Esophagus muscularis mucosa (tissue), 4 donors: ENCODE data around the gene SCLT1. TPM values are rescaled to one million over a fixed set of nuclear protein-coding genes. Genes with fewer than 3 reads are reported as not detected.

Experiments used
- DNase-seq: peaks from one replicate; pipeline ENCODE4 v3.0.0-alpha.2; 2017; ENCODE audit errors: extremely low spot score
- H3K27ac ChIP-seq, 4 donors: fragments of 200-600 bp; sonication (generic); replicated peaks in 1 of 4; 1 replicate in 3 of 4; 2 replicates in 1 of 4; pipeline ENCODE4 v1.5.1; 2016 to 2019; ENCODE audit warnings: mild to moderate bottlenecking in 1 of 4
- H3K27me3 ChIP-seq, 4 donors: fragments of 200-600 bp; sonication (generic); one replicate each; pipeline versions ENCODE4 v1.5.1 to v1.6.0; 2016 to 2019
- H3K36me3 ChIP-seq, 4 donors: fragments of 200-600 bp; sonication (generic); one replicate each; pipeline ENCODE4 v1.5.1; 2016 to 2019
- H3K4me1 ChIP-seq, 4 donors: fragments of 200-600 bp; sonication (generic); one replicate each; pipeline ENCODE4 v1.5.1; 2016 to 2019
- H3K4me3 ChIP-seq, 4 donors: fragments of 200-600 bp; sonication (generic); 1 replicate in 2 of 4; 2 replicates in 2 of 4; pipeline ENCODE4 v1.5.1; 2016 to 2019; ENCODE audit warnings: mild to moderate bottlenecking in 4 of 4, moderate library complexity in 1 of 4
- H3K9me3 ChIP-seq, 4 donors: fragments of 200-600 bp; sonication (generic); 1 replicate in 3 of 4; 2 replicates in 1 of 4; pipeline ENCODE4 v1.5.1; 2016 to 2019
- EP300 ChIP-seq: sonication (generic); formaldehyde crosslinking; IDR thresholded peaks from one replicate; pipeline ENCODE4 v1.6.1; 2017; ENCODE audit warnings: antibody characterized with exemption
- POLR2A ChIP-seq: fragments of 450-650 bp; IDR thresholded peaks from one replicate; pipeline ENCODE4 v1.6.1; 2017; ENCODE audit warnings: antibody characterized with exemption, moderate library complexity, mild to moderate bottlenecking, low read depth
- POLR2AphosphoS5 ChIP-seq, 2 donors: sonication (generic); formaldehyde crosslinking; IDR thresholded peaks; one replicate each; pipeline ENCODE4 v1.6.1; 2017; ENCODE audit warnings: antibody characterized with exemption in 2 of 2
- WGBS: methylation state at CpG from one replicate; pipeline ENCODE4 v1.1.5; 2018; 5-methylcytosine and 5-hydroxymethylcytosine counted together
- intact Hi-C: fragments of 100-400 bp; cut with DNase I; formaldehyde crosslinking; loops from one replicate; pipeline ENCODE4 v1.15.1; 2023
- total RNA-seq, 4 donors: library from RNA; depleted of rRNA; stranded (reverse); fragments of >200 nt; gene quantifications; one replicate each; pipeline versions ENCODE4 v1.1.0 to v1.2.1, GENCODE V29; 2016
- TF ChIP-seq, protein P1 (sequence below), 3 experiments: fragments of 200-600 bp in 2 of 3; fragments of 450-650 bp in 1 of 3; sonication (generic) in 2 of 3; IDR thresholded peaks; one replicate each; pipeline ENCODE4 v1.5.1; 2017 to 2019; ENCODE audit warnings: antibody characterized with exemption in 3 of 3, mild to moderate bottlenecking in 2 of 3, moderate library complexity in 1 of 3

Gene SCLT1
- total RNA-seq, 4 donors from 2014 or later: 6.4 to 12.5 (median 9.7) TPM

DNA sequence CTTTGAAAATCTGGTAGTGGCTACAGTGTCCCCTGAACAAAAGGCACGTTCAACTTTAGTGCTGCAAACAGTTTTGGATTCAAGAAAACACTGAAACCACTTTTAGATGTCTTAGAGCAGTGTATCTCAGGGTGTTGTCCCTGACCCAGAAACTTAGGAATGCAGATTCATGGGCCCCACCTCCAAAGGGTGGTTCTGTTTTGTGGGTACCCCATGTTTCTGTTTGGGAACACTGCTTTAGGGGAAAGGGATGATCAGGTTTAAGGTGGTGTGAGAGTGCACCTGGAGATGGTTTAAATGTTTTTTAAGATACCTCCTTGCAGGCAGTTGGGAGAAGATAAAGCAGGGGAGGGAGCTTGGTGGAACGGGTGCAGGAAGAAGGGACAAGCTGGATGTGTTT lies 228.2 kb downstream of the SCLT1 start:
- TF ChIP-seq POLR2AphosphoS5 (IDR thresholded peaks at IDR 0.05): no peak
- TF ChIP-seq, protein P1, sequence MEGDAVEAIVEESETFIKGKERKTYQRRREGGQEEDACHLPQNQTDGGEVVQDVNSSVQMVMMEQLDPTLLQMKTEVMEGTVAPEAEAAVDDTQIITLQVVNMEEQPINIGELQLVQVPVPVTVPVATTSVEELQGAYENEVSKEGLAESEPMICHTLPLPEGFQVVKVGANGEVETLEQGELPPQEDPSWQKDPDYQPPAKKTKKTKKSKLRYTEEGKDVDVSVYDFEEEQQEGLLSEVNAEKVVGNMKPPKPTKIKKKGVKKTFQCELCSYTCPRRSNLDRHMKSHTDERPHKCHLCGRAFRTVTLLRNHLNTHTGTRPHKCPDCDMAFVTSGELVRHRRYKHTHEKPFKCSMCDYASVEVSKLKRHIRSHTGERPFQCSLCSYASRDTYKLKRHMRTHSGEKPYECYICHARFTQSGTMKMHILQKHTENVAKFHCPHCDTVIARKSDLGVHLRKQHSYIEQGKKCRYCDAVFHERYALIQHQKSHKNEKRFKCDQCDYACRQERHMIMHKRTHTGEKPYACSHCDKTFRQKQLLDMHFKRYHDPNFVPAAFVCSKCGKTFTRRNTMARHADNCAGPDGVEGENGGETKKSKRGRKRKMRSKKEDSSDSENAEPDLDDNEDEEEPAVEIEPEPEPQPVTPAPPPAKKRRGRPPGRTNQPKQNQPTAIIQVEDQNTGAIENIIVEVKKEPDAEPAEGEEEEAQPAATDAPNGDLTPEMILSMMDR (IDR thresholded peaks at IDR 0.05): no peak
- TF ChIP-seq POLR2A: no peak
- TF ChIP-seq EP300: no peak
- 87% methylated on average over 2 of the region's 2 CpGs for WGBS
- H3K27ac ChIP-seq: no peak overlapping the region
- no peak for DNase-seq
- H3K27me3 ChIP-seq: no peaks in the 10 kb centered on the region
- intact Hi-C loops: no loop called here
- H3K4me3 ChIP-seq: no peak overlapping the region
- H3K4me1 ChIP-seq: peaks cover 6 to 30% (median 23%) of the 10 kb centered on the region in 4 donors
- no peaks in the 10 kb centered on the region for H3K9me3 ChIP-seq
- peaks cover 27 to 97% (median 74%) of the 10 kb centered on the region in 4 donors for H3K36me3 ChIP-seq

DNA sequence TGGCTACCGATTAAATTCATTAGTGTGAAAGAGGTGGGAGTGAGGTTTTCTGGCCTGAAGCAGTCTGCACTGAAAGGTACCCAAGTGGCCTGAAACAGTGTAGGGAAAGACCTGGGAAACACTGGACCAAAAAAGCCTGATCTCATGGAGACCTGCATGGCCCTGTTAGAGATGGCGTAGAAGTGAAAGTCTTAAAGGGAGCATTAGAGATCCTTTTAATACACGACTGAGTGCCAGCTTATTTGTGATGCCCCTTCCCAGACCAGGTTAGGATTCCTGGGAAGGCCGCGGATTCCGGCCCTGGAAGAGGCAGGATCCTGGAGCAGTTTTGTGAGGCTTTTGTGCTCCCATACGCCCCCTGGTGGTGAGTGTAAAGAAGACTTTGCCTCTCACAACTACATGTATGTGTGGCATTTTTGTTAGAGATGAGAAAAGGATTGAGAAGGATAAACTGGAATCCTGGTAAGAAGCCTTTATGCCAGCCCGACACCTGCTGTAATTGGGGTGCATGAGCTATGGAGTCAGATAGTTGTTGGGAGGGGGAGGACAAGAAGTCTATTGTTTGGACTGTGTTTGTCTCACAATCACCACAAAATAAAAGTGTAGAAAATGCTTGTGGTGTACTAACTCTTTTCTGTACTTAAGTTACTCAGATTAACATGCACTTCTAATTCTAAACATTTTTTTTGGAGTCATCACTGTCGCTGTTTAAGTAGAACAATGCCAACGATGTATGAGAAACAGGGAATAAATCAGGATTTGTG lies 229.8 kb downstream of the SCLT1 start:
- 38% methylated on average over 10 of the region's 10 CpGs for WGBS
- TF ChIP-seq POLR2AphosphoS5 (IDR thresholded peaks at IDR 0.05): no peak
- no peak for TF ChIP-seq EP300
- TF ChIP-seq, protein P1 (IDR thresholded peaks at IDR 0.05): peak; percentile 80 to 88 (median 83)
- TF ChIP-seq POLR2A: no peak
- no peak for DNase-seq
- intact Hi-C loops: loop anchor here (2.0 to 5.0 kb wide), 6 partner anchors 51 to 671 kb away; no protein-coding TSS in a partner anchor
- Histone ChIP-seq H3K27ac (peak overlapping the region in 2 of 4 donors; percentile 10 to 21), H3K4me1 (peaks cover 22 to 46% (median 39%) of the 10 kb centered on the region in 4 donors), H3K9me3 (no peaks in the 10 kb centered on the region), H3K27me3 (no peaks in the 10 kb centered on the region), H3K4me3 (no peak overlapping the region), H3K36me3 (peaks cover 23 to 87% (median 66%) of the 10 kb centered on the region in 4 donors)

DNA sequence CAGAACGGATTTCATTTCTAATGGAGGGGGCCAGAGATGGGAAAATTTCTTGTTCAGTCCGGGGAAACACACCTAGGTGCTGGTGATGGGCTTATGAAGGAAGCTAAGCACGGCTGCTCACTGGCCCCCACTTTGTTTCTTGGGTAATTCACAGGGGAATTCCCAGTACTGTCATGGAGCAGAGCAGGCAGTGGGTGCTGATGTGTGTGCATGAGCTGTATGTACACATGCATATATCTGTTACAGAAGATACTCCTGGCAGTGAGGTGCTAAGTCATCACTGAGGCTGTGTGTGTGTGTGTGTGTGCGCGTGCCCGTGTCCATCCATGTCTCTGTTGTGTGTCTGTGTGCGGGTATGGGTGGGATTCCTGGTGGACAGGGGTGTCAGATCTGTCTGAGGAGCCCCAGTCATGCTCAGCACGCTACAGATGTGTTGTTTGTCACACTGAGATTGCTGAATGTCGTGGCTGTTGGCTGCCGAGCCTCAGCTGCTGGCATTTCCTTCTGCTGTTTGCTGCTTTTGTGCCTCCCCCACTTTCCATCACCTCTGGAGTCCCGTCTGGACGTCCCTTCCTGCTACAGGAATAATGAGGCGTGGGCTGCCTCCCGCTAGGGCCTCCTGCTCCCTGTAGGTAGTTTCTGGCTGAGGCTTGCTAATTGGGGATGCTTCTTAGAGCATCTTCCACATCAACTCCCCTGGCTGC lies 230.6 kb downstream of the SCLT1 start:
- Histone ChIP-seq H3K36me3 (peaks cover 26 to 87% (median 67%) of the 10 kb centered on the region in 4 donors), H3K27me3 (no peaks in the 10 kb centered on the region), H3K9me3 (no peaks in the 10 kb centered on the region), H3K4me3 (no peak overlapping the region), H3K4me1 (peaks cover 23 to 47% (median 40%) of the 10 kb centered on the region in 4 donors), H3K27ac (peak overlapping the region in 1 of 4 donors; percentile 21)
- 76% methylated on average over 10 of the region's 14 CpGs for WGBS
- intact Hi-C loops: loop anchor here (2.0 to 5.0 kb wide), 6 partner anchors 50 to 670 kb away; no protein-coding TSS in a partner anchor
- TF ChIP-seq EP300 (no peak), POLR2AphosphoS5 (IDR thresholded peaks at IDR 0.05) (no peak), POLR2A (no peak)
- TF ChIP-seq, protein P1 (IDR thresholded peaks at IDR 0.05): no peak
- no peak for DNase-seq

DNA sequence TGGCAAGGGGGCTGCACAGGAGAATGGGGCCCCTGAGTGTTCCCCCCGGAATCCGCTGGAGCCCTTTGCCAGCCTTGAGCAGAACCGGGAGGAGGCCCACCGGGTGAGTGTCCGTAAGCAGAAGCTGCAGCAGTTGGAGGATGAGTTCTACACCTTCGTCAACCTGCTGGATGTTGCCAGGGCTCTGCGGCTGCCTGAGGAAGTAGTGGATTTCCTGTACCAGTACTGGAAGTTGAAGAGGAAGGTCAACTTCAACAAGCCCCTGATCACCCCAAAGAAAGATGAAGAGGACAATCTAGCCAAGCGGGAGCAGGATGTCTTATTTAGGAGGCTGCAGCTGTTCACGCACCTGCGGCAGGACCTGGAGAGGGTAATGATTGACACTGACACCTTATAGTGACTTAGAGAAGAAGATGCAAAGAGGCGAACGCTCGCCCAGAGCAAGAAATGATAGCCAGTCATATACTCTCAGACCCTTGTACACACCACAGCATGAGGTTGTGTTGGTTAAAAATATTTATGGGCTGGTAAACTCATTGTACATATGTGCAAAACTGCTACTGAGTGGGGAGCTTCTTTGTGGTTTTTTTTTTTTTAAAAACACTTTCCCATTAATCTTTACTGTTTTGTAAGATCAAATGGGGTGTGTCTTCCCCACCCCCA lies 231.4 kb downstream of the SCLT1 start:
- Histone ChIP-seq H3K4me3 (no peak overlapping the region), H3K27me3 (no peaks in the 10 kb centered on the region), H3K27ac (no peak overlapping the region), H3K4me1 (peaks cover 23 to 47% (median 40%) of the 10 kb centered on the region in 4 donors), H3K36me3 (peaks cover 34 to 87% (median 69%) of the 10 kb centered on the region in 4 donors), H3K9me3 (no peaks in the 10 kb centered on the region)
- no peak for DNase-seq
- WGBS: 70% methylated on average over 10 of the region's 13 CpGs
- no peak for TF ChIP-seq POLR2AphosphoS5 (IDR thresholded peaks at IDR 0.05)
- no peak for TF ChIP-seq POLR2A
- intact Hi-C loops: loop anchor here (2.0 to 5.0 kb wide), 6 partner anchors 50 to 670 kb away; no protein-coding TSS in a partner anchor
